GM19328 (cell line): Measurements from ENCODE around the gene SLC25A30.
"Not testable (repeated sequence)": the region's sequence is repeated elsewhere in the genome, so short reads cannot be mapped to it uniquely, and the experiment has no call there.

ENCODE experiments used
- ATAC-seq: cut with Tn5 transposase; IDR thresholded peaks from one replicate; pipeline ENCODE4 v1.9.1; 2021; ENCODE audit warnings: mild to moderate bottlenecking, moderate library complexity; ENCODE audit not compliant: unreplicated experiment

The SLC25A30 gene

GRCh38 chr13:45370922-45371406 is 47.2 kb downstream of the SLC25A30 start:
- no peak for ATAC-seq

- ATAC-seq, result no peak
These were observed 49.1 kb downstream of the SLC25A30 start for GRCh38 chr13:45369116-45369515.

DNA sequence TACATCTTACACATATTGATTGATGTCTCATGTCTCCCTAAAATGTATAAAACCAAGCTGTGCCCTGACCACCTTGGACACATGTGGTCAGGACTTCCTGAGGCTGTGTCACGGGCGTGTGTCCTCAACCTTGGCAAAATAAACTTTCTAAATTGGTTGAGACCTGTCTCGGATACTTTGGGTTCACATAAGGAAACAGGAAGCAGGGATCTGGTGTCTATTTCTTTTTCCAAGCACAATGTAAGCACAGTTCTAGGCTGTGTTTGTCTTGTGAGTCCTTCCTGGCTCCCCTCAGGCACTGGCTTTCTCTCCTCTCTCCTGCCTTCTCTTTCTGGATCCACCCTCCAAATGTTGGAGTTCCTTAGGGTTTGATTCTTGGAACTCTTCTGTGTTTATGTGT is 49.6 kb downstream of the SLC25A30 start:
- no peak for ATAC-seq

GRCh38 chr13:45368005-45368404 is 50.2 kb downstream of the SLC25A30 start:
- ATAC-seq, result no peak

GRCh38 chr13:45367358-45367757 is 50.8 kb downstream of the SLC25A30 start:
- ATAC-seq, result peak; percentile 75

DNA sequence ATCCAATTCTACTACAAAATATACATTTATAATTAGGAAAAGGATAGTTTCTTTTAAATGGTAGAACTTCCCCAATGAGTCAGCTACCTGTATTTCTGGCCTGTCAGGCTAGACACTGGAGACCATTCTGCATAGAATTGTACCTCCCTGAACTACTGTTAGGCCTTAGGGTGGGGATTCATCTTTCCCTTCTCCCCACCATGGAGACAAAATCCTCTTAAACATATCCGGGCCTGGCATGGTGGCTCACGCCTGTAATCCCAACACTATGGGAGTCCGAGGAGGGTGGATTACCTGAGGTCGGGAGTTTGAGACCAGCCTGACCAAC is 52.7 kb downstream of the SLC25A30 start:
- no peak for ATAC-seq

GRCh38 chr13:45364876-45365557 is 53.2 kb downstream of the SLC25A30 start:
- no peak for ATAC-seq

DNA sequence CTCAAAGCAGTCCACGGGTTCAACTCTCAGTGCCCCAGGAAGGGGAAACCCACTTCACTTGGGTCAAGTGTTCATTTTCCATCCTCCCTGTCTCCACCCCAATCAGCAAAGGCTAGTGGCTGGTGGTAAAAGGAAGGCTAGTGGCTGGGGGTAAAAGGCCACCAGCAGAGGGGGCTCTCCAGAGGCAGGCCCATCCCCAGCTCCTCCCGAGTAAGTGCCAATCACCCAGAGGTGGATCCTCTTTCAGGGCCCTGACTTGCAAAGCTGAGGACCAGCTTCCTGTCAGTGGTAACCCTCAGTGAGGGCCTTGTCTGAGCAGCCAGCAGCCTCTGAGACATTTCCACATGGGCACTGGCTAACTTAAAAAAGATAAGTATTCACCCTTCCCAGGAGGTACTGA is 55.2 kb downstream of the SLC25A30 start:
- no peak for ATAC-seq

DNA sequence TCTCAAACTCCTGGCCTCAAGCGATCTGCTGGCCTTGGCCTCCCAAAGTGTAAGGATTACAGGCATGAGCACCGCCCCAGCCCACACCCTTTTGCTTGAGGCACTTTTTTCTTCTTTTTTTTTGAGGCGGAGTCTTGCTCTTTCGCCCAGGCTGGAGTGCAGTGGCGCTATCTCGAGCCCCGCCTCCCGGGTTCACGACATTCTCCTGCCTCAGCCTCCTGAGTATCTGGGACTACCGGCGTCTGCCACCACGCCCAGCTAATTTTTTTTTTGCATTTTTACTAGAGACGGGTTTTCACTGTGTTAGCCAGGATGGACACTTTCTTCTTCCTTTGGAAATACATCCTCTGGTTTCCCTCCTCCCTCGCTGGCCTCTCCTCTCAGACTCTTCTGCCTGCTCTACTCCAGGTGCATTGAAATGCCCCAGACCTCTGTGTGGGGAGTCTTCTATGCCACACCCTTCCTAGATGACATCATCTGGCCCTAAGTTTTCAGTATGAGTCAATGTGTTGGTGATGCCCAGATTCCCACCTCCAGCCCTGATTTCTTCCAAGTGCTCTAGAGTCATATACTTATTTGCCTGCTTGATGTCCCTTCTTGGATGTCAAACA is 56.5 kb downstream of the SLC25A30 start:
- no peak for ATAC-seq

GRCh38 chr13:45356966-45357672 is 61.1 kb downstream of the SLC25A30 start:
- no peak for ATAC-seq

DNA sequence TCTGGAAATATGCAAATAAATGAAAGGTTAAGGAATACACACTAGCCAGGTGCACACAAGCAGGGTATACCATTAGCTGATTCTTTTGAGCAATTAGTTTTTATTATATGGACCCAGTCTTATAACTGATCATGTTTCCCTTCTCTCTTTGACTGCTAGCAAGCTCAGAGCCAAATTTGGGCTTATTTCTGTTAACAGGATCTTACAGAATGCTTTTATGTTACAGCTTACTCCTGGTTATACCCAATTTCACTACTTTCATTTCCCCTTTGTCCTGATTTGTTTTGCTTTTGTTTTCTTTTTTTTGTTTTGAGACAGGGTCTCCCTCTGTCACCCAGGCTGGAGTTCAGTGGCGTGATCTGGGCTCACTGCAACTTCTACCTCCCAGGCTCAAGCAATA is 64.3 kb downstream of the SLC25A30 start:
- ATAC-seq, result no peak

DNA sequence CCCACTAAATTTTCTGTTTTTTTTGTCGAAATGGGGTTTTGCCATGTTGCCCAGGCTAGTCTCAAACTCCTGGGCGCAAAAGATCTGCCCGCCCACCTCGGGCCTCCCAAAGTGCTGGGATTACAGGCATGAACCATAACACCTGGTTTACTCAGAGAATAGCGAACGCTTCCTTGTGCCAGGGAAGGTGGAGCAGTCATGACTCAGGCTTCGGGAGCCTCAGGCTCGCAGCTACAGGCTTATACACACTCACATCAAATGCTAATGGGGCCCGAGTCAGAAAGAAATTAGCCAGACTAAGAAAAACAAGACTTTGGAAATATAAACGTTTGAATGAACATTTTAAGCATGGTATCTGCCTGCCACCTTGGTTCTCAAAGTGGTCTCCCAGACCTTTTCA is 66.1 kb downstream of the SLC25A30 start:
- no peak for ATAC-seq

- ATAC-seq, result no peak
These were observed 68.0 kb downstream of the SLC25A30 start for GRCh38 chr13:45350152-45350551.

GRCh38 chr13:45349438-45349837 is 68.7 kb downstream of the SLC25A30 start:
- ATAC-seq, result no peak

GRCh38 chr13:45344064-45344463 is 74.1 kb downstream of the SLC25A30 start:
- not testable (repeated sequence) for ATAC-seq
